Loucy (cell line): ENCODE results near the gene PSMD14.

ENCODE experiments used
- H2AFZ ChIP-seq: fragments of 200-600 bp; sonication (generic); 2 replicates; pipeline ENCODE4 v1.6.0; 2016; ENCODE audit warnings: antibody characterized with exemption, mild to moderate bottlenecking, low read length, moderate library complexity
- H3F3A ChIP-seq: fragments of 200-600 bp; 2 replicates; pipeline ENCODE4 v1.6.0; 2016; ENCODE audit warnings: antibody characterized with exemption, low read depth, mild to moderate bottlenecking
- H3K27me3 ChIP-seq: fragments of 200-600 bp; sonication (generic); 2 replicates; pipeline ENCODE4 v1.6.1; 2014; ENCODE audit warnings: low read length, mild to moderate bottlenecking; ENCODE audit not compliant: insufficient read depth, poor library complexity, severe bottlenecking
- H3K36me3 ChIP-seq: fragments of 200-600 bp; sonication (generic); 2 replicates; pipeline ENCODE4 v1.6.1; 2016; ENCODE audit warnings: low read length; ENCODE audit not compliant: insufficient read depth
- H3K4me1 ChIP-seq: fragments of 200-600 bp; sonication (generic); 2 replicates; pipeline ENCODE4 v1.5.1; 2014; ENCODE audit warnings: low read length, mild to moderate bottlenecking; ENCODE audit not compliant: insufficient read depth, poor library complexity, severe bottlenecking
- H3K4me2 ChIP-seq: fragments of 200-600 bp; sonication (generic); 2 replicates; pipeline ENCODE4 v1.6.0; 2014; ENCODE audit warnings: antibody characterized with exemption, low read length, low read depth, mild to moderate bottlenecking; ENCODE audit not compliant: poor library complexity, severe bottlenecking
- H3K4me3 ChIP-seq: fragments of 200-600 bp; sonication (generic); 2 replicates; pipeline ENCODE4 v1.5.1; 2014; ENCODE audit warnings: low read length, mild to moderate bottlenecking, mixed read lengths; ENCODE audit not compliant: poor library complexity, severe bottlenecking
- H3K79me2 ChIP-seq: fragments of 200-600 bp; sonication (generic); 2 replicates; pipeline ENCODE4 v1.6.1; 2014; ENCODE audit warnings: low read length; ENCODE audit not compliant: insufficient read depth
- H3K9ac ChIP-seq: fragments of 200-600 bp; sonication (generic); 2 replicates; pipeline ENCODE4 v1.6.0; 2014; ENCODE audit warnings: mild to moderate bottlenecking, low read depth, low read length, moderate library complexity; ENCODE audit not compliant: poor library complexity, severe bottlenecking
- H3K9me2 ChIP-seq: fragments of 200-600 bp; sonication (generic); replicated peaks from 2 replicates; pipeline ENCODE4 v1.6.1; 2016; ENCODE audit warnings: low read depth, low read length, mixed read lengths
- H3K9me3 ChIP-seq: fragments of 200-600 bp; sonication (generic); 2 replicates; pipeline ENCODE4 v1.6.1; 2014; ENCODE audit warnings: mild to moderate bottlenecking, antibody characterized with exemption, low read length, low read depth; ENCODE audit not compliant: insufficient read depth
- H4K20me1 ChIP-seq: fragments of 200-600 bp; sonication (generic); 2 replicates; pipeline ENCODE4 v1.6.0; 2014; ENCODE audit warnings: antibody characterized with exemption, low read length, mild to moderate bottlenecking; ENCODE audit not compliant: insufficient read depth, poor library complexity, severe bottlenecking
- CTCF ChIP-seq: fragments of 200-600 bp; sonication (generic); conservative IDR thresholded peaks from 2 replicates; pipeline ENCODE4 v1.5.1; 2014; ENCODE audit warnings: mild to moderate bottlenecking, antibody characterized with exemption, low read length
- EZH2phosphoT487 ChIP-seq: fragments of 200-600 bp; IDR thresholded peaks from 2 replicates; pipeline ENCODE4 v1.6.1; 2018; ENCODE audit warnings: antibody characterized with exemption, mild to moderate bottlenecking, moderate library complexity, borderline replicate concordance

PSMD14 gene

GRCh38 chr2:161421686-161422085 is 113.5 kb downstream of the PSMD14 start:
- Histone ChIP-seq H4K20me1 (no peaks in the 10 kb centered on the region), H3K79me2 (no peaks in the 10 kb centered on the region), H3F3A (no peaks in the 10 kb centered on the region), H3K9me3 (no peaks in the 10 kb centered on the region), H3K9ac (no peak overlapping the region), H3K4me3 (no peak overlapping the region), H3K27me3 (no peaks in the 10 kb centered on the region), H3K36me3 (no peaks in the 10 kb centered on the region), H3K4me2 (no peak overlapping the region), H3K9me2 (no peaks in the 10 kb centered on the region), H2AFZ (no peak overlapping the region), H3K4me1 (peaks cover 5% of the 10 kb centered on the region)
- TF ChIP-seq CTCF (no peak), EZH2phosphoT487 (no peak)

DNA sequence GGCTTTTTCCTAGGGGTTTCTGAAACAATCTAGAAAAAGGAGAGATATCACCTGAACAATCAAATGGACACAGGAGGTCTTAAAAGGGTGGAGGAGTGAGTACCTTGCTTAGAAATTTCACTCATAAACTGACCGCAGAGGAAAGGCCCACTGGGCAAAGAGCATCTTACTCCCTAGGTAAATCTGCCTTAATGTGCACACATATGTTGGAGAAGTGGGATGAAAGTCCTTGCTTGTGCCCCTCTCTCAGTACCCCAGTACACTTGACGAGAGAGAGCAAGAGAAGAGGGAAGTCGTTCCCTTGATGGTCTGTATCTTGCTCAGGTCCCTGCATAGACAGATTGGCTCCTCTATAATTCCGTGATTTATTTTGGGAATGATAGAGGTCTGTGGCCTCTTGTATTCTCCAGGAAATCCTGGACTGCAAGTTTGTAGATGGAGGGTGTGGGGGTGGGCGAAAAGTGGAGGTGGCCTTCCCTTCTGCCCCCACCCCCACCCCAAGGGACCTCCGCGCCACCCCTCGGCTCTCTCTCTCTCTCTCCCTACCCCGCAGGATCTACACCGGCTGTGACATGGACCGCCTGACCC is 114.7 kb downstream of the PSMD14 start:
- H3K79me2 ChIP-seq = no peaks in the 10 kb centered on the region
- TF ChIP-seq EZH2phosphoT487 = no peak
- no peak for TF ChIP-seq CTCF
- H3K9me3 ChIP-seq = no peaks in the 10 kb centered on the region
- H3K9me2 ChIP-seq = no peaks in the 10 kb centered on the region
- H3K4me1 ChIP-seq = peaks cover 5% of the 10 kb centered on the region
- H3K4me3 ChIP-seq = no peak overlapping the region
- no peak overlapping the region for H3K9ac ChIP-seq
- H3K36me3 ChIP-seq = no peaks in the 10 kb centered on the region
- H3F3A ChIP-seq = no peaks in the 10 kb centered on the region
- no peak overlapping the region for H3K4me2 ChIP-seq
- H3K27me3 ChIP-seq = no peaks in the 10 kb centered on the region
- no peaks in the 10 kb centered on the region for H4K20me1 ChIP-seq
- H2AFZ ChIP-seq = no peak overlapping the region

DNA sequence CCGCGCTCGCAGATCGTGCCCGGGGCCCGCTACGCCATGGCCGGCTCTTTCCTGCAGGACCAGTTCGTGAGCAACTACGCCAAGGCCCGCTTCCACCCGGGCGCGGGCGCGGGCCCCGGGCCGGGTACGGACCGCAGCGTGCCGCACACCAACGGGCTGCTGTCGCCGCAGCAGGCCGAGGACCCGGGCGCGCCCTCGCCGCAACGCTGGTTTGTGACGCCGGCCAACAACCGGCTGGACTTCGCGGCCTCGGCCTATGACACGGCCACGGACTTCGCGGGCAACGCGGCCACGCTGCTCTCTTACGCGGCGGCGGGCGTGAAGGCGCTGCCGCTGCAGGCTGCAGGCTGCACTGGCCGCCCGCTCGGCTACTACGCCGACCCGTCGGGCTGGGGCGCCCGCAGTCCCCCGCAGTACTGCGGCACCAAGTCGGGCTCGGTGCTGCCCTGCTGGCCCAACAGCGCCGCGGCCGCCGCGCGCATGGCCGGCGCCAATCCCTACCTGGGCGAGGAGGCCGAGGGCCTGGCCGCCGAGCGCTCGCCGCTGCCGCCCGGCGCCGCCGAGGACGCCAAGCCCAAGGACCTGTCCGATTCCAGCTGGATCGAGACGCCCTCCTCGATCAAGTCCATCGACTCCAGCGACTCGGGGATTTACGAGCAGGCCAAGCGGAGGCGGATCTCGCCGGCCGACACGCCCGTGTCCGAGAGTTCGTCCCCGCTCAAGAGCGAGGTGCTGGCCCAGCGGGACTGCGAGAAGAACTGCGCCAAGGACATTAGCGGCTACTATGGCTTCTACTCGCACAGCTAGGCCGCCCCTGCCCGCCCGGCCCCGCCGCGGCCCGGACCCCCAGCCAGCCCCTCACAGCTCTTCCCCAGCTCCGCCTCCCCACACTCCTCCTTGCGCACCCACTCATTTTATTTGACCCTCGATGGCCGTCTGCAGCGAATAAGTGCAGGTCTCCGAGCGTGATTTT is 115.5 kb downstream of the PSMD14 start:
- Histone ChIP-seq H3K36me3 (no peaks in the 10 kb centered on the region), H3K9me2 (no peaks in the 10 kb centered on the region), H2AFZ (no peak overlapping the region), H3F3A (no peaks in the 10 kb centered on the region), H3K27me3 (no peaks in the 10 kb centered on the region), H4K20me1 (no peaks in the 10 kb centered on the region), H3K4me3 (no peak overlapping the region), H3K9me3 (no peaks in the 10 kb centered on the region), H3K9ac (no peak overlapping the region), H3K79me2 (no peaks in the 10 kb centered on the region), H3K4me1 (peaks cover 5% of the 10 kb centered on the region), H3K4me2 (no peak overlapping the region)
- TF ChIP-seq EZH2phosphoT487 (no peak), CTCF (no peak)
